ENCODE data around the gene DHRSX. TPM values are rescaled to one million over a fixed set of nuclear protein-coding genes. Genes with fewer than 3 reads are reported as not detected.

DHRSX gene
- polyA plus RNA-seq, 3 donors: 12.9 to 33.2 (median 28.3) TPM

DNA sequence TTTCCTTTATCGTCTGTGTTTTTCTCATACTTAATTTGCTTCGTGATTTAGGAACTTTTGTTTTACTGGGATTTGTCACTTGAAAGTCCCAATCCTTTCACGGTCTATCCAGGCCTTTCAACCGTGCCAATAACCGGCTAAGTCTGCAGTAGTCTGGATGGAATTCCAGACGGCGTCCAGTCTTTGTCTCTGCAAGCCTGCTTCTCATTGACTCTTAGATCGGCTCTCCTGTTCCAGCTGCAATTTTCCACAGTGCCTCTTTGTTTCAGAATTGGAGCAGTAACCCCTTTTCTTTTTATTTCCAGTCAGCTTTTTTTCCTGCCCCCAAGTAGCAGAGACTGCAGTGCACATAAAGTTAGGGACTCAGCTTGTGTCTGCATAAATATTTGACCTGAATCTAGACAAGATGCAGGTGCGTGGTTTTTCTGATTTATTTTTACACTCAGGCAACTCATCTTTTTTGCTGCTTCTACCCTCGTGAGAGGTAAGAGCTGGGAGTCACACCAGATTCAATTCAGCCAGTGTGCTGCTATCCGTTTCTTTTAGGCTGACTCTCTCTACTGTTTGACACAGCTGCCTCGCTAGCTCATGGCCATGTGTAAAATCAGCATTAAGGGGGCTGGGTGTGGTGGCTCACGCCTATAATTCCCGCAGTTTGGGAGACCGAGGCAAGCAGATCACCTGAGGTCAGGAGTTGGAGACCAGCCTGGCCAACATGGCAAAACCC lies 37.4 kb upstream of the DHRSX start:
- H3K36me3 ChIP-seq (replicated peaks in 1 of 2; ENCODE audit: control insufficient read depth in 1 of 2, insufficient read depth in 2 of 2, low read length in 2 of 2): no peaks in the 10 kb centered on the region
- Mint-ChIP-seq H3K4me1 (peaks cover 15% of the 10 kb centered on the region), H3K36me3 (no peaks in the 10 kb centered on the region), H3K27me3 (ENCODE audit: low read depth in 3 of 3) (peaks cover 0 to 15% (median 7%) of the 10 kb centered on the region in 3 donors), H3K9me3 (peaks cover 0 to 3% (median 0%) of the 10 kb centered on the region in 7 donors), H3K4me3 (no peak overlapping the region), H3K27ac (no peak overlapping the region)
- WGBS (ENCODE audit: insufficient coverage): 95% methylated on average over 10 of the region's 15 CpGs
- no peaks in the 10 kb centered on the region for H4K20me1 ChIP-seq (ENCODE audit: insufficient read depth, low read length)
- DNase-seq: no peak
- H2AFZ ChIP-seq (ENCODE audit: insufficient read depth, low read depth, low read length, poor library complexity, severe bottlenecking): no peak overlapping the region
- no peaks in the 10 kb centered on the region for H3K4me1 ChIP-seq (ENCODE audit: control insufficient read depth in 1 of 2, insufficient read depth in 2 of 2, low read length in 2 of 2)
- H3K4me2 ChIP-seq (replicated peaks; ENCODE audit: extremely low read depth, low read length, poor library complexity, severe bottlenecking): no peak overlapping the region
- no peak for TF ChIP-seq CTCF (IDR thresholded peaks at IDR 0.05)
- H3K79me2 ChIP-seq (ENCODE audit: insufficient read depth, low read length): no peaks in the 10 kb centered on the region
- no peaks in the 10 kb centered on the region for H3K27me3 ChIP-seq (ENCODE audit: control insufficient read depth in 2 of 2, insufficient read depth in 2 of 2, low read length in 2 of 2)
- intact Hi-C loops (cut with micrococcal nuclease): no loop called here
- no peak overlapping the region for H3K27ac ChIP-seq (ENCODE audit: low read depth in 1 of 2, low read length in 2 of 2)
- no peak overlapping the region for H3K9ac ChIP-seq (ENCODE audit: insufficient read depth, low read length, poor library complexity, severe bottlenecking)
- H3K9me3 ChIP-seq (replicated peaks in 1 of 2; ENCODE audit: control insufficient read depth in 1 of 2, insufficient read depth in 1 of 2, low read length in 2 of 2): no peaks in the 10 kb centered on the region
- no peak overlapping the region for H3K4me3 ChIP-seq (replicated peaks in 1 of 3; ENCODE audit: low read depth in 2 of 3, low read length in 3 of 3)

DNA sequence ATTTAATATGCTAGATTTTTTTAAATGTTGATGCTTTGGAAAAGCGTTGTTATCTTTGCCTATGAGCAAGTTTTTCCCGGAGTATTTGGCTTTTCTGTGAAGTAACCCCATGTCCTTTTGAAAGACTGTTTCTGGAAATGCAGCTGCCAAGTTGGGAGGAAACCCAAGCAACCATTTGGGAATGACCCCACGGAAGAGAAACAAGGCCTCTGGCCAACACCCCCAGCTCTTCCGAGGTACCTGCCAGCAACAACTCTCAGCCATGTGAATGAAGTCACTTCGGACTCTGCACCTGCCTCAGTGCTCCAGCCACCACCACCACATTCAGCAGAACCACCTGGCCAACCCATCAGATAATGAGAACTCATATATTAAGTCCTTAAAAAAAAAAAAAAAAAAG lies 36.2 kb upstream of the DHRSX start:
- WGBS (ENCODE audit: insufficient coverage): 97% methylated on average over 4 of the region's 5 CpGs
- H2AFZ ChIP-seq (ENCODE audit: insufficient read depth, low read depth, low read length, poor library complexity, severe bottlenecking): no peak overlapping the region
- intact Hi-C loops (cut with micrococcal nuclease): no loop called here
- Mint-ChIP-seq H3K4me3 (no peak overlapping the region), H3K4me1 (peaks cover 15% of the 10 kb centered on the region), H3K27me3 (ENCODE audit: low read depth in 3 of 3) (peaks cover 0 to 17% (median 7%) of the 10 kb centered on the region in 3 donors), H3K9me3 (peaks cover 0 to 3% (median 0%) of the 10 kb centered on the region in 7 donors), H3K27ac (no peak overlapping the region), H3K36me3 (no peaks in the 10 kb centered on the region)
- no peak overlapping the region for H3K9ac ChIP-seq (ENCODE audit: insufficient read depth, low read length, poor library complexity, severe bottlenecking)
- no peak overlapping the region for H3K4me2 ChIP-seq (replicated peaks; ENCODE audit: extremely low read depth, low read length, poor library complexity, severe bottlenecking)
- no peak overlapping the region for H3K27ac ChIP-seq (ENCODE audit: low read depth in 1 of 2, low read length in 2 of 2)
- H3K36me3 ChIP-seq (replicated peaks in 1 of 2; ENCODE audit: control insufficient read depth in 1 of 2, insufficient read depth in 2 of 2, low read length in 2 of 2): no peaks in the 10 kb centered on the region
- TF ChIP-seq CTCF (IDR thresholded peaks at IDR 0.05): no peak
- H3K79me2 ChIP-seq (ENCODE audit: insufficient read depth, low read length): no peaks in the 10 kb centered on the region
- no peaks in the 10 kb centered on the region for H3K4me1 ChIP-seq (ENCODE audit: control insufficient read depth in 1 of 2, insufficient read depth in 2 of 2, low read length in 2 of 2)
- no peaks in the 10 kb centered on the region for H3K27me3 ChIP-seq (ENCODE audit: control insufficient read depth in 2 of 2, insufficient read depth in 2 of 2, low read length in 2 of 2)
- no peaks in the 10 kb centered on the region for H3K9me3 ChIP-seq (replicated peaks in 1 of 2; ENCODE audit: control insufficient read depth in 1 of 2, insufficient read depth in 1 of 2, low read length in 2 of 2)
- DNase-seq: no peak
- no peaks in the 10 kb centered on the region for H4K20me1 ChIP-seq (ENCODE audit: insufficient read depth, low read length)
- H3K4me3 ChIP-seq (replicated peaks in 1 of 3; ENCODE audit: low read depth in 2 of 3, low read length in 3 of 3): no peak overlapping the region

All from CD14-positive monocyte (primary cell).